KOPT-K1 (cell line): ENCODE results near the gene NAGK.
"Not testable (repeated sequence)": the region's sequence is repeated elsewhere in the genome, so short reads cannot be mapped to it uniquely, and the experiment has no call there.

ENCODE experiments used
- H3K27ac ChIP-seq: fragments of 200-600 bp; sonication (generic); 2 replicates; pipeline ENCODE4 v1.5.1; 2016; ENCODE audit warnings: antibody characterized with exemption, mild to moderate bottlenecking, low read depth, low read length; ENCODE audit not compliant: poor library complexity, severe bottlenecking
- H3K36me3 ChIP-seq: fragments of 200-600 bp; sonication (generic); 2 replicates; pipeline ENCODE4 v1.5.1; 2017; ENCODE audit warnings: antibody characterized with exemption, mild to moderate bottlenecking, low read length, moderate library complexity; ENCODE audit not compliant: insufficient read depth
- H3K9me3 ChIP-seq: fragments of 200-600 bp; sonication (generic); 2 replicates; pipeline ENCODE4 v1.5.1; 2017; ENCODE audit warnings: antibody characterized with exemption, low read length, mild to moderate bottlenecking; ENCODE audit not compliant: insufficient read depth, poor library complexity, severe bottlenecking

The NAGK gene

DNA sequence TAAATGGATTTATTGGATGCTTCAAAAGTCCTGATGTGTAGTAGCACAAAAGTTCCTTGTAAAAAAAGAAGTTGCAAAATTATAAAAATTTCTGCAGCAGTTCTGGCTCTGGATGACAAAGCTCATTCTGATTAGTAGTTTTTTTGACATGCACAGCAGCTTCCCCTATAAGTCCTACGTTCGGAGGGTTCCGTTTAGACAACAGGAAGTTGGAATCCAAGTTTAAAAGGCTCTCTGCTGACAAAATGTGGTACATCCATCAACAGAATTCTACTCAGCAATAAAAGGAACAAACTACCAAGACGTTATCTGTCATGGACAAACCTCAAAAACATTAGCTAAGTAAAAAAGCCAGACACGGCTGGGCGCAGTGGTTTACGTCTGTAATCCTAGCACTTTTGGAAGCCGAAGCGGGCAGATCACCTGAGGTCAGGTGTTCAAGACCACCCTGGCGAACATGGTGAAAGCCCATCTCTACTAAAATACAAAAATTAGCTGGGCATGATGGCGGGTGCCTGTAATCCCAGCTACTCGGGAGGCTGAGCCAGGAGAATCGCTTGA is 15.4 kb downstream of the NAGK start:
- H3K36me3 ChIP-seq, H3K27ac ChIP-seq, H3K9me3 ChIP-seq: not testable (repeated sequence)

DNA sequence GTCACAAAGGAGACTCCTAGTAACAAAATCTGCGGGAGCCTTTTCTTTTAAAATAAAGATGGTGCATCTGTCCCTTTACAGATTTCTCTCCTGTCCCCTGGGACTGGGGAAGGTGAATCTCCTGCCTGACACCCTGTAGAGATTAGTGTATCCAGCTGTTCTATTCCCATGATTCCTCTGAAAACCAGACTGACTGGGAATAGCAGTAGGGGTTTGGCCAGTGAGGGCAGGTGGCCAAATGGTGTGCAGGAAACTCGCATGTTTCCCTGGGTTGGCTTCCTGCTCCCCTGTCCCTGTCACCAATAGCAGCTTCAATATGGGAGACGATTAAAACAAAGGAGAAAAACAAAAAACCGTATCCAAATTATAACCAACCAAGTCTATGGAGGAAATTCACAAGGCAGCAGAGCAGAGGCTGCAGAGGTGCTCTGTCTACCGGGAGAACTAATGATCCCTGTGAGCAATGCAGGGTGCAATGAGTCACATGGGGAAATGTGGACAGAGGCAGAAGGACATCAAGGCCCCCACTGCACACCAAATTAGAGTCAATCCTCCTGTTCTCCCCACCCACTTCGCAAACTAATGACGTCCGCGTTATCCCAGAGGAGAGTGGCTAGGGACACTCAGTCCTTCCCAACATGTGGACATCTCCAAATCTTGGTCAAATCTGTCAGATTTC is 17.0 kb downstream of the NAGK start:
- H3K36me3 ChIP-seq, H3K9me3 ChIP-seq, H3K27ac ChIP-seq: not testable (repeated sequence)

GRCh38 chr2:71089475-71089874 is 21.0 kb downstream of the NAGK start:
- not testable (repeated sequence) for H3K27ac ChIP-seq, H3K36me3 ChIP-seq, H3K9me3 ChIP-seq

DNA sequence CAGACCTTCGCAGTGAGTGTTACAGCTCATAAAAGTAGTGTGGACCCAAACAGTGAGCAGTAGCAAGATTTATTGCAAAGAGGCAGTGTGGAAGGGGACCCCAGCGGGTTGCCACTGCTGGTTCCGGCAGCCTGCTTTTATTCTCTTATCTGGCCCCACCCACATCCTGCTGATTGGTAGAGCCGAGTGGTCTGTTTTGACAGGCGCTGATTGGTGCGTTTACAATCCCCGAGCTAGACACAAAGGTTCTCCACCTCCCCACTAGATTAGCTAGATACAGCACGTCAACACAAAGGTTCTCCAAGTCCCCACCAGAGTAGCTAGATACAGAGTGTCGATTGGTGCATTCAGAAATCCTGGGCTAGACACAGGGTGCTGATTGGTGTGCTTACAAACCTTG is 23.4 kb downstream of the NAGK start:
- H3K27ac ChIP-seq, H3K36me3 ChIP-seq, H3K9me3 ChIP-seq: not testable (repeated sequence)

GRCh38 chr2:71092491-71093260 is 24.2 kb downstream of the NAGK start:
- H3K27ac ChIP-seq, H3K36me3 ChIP-seq, H3K9me3 ChIP-seq: not testable (repeated sequence)

DNA sequence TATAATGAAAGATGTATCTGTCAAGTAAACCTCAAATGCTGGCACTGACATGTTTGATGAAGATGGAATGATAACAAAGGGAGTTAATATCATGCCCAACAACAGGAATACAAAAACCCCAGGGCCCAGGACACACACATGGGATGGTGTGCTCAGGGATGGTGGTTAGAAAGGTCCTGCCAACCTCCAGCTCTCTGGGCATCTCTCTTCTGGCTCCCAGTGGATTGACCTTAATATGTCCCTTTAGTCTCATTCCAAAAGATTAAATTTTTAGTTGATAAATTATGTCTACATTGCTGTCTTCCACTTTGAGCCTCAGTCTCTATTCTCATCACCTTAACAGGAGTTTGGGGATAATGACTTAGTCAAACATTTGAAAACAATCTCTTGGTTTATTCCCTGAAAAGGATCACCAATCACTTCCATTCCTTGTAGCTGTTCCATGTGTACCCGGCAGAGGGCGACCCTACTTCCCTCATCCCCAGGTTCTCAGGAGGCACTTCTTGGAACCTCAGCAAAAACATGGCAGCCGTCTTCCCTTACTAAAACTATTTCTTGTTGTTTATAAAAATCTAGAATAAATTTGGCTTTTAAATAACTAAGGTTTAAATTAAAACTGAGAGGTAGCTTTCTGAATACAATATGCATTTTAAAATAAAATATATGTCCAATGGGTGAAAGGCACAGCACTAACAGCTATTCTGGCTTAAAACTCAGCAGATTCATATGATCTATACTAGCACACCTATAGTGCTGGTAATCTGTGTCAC is 31.9 kb downstream of the NAGK start:
- Histone ChIP-seq H3K36me3 (no peaks in the 10 kb centered on the region), H3K27ac (no peak overlapping the region), H3K9me3 (no peaks in the 10 kb centered on the region)

- H3K9me3 ChIP-seq, result no peaks in the 10 kb centered on the region
- no peaks in the 10 kb centered on the region for H3K36me3 ChIP-seq
- H3K27ac ChIP-seq, result no peak overlapping the region
Measured at GRCh38 chr2:71101656-71102055, 33.2 kb downstream of the NAGK start.

- no peak overlapping the region for H3K27ac ChIP-seq
- no peaks in the 10 kb centered on the region for H3K36me3 ChIP-seq
Measured at GRCh38 chr2:71102981-71103681, 34.7 kb downstream of the NAGK start.

DNA sequence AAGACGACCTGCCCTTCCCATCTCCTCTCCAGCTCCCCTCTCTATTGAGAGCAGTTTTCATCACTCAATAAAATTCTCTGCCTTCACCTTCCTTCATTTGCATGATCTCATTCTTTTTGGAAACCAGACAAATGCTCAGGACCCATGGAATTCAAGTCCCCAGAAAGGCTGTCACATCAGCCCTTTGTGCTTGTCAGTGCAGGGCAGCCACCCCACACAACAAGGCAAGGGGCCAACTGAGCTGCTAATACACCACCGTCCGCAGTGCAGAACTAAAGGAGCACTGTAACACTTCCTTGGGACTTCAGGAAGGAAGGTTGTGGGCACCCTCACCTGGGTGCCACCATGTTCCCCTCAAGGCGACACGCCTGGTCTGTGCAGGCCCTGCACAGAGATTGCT is 35.4 kb downstream of the NAGK start:
- Histone ChIP-seq H3K27ac (no peak overlapping the region), H3K9me3 (no peaks in the 10 kb centered on the region), H3K36me3 (peaks cover 4% of the 10 kb centered on the region)

More at GRCh38 chr2:71102981-71103681, 34.7 kb downstream of the NAGK start:
- H3K9me3 ChIP-seq, result no peaks in the 10 kb centered on the region

- not testable (repeated sequence) for H3K27ac ChIP-seq, H3K9me3 ChIP-seq
- H3K36me3 ChIP-seq, result peaks cover 19% of the 10 kb centered on the region
Measured at GRCh38 chr2:71106463-71106862, 38.0 kb downstream of the NAGK start.

DNA sequence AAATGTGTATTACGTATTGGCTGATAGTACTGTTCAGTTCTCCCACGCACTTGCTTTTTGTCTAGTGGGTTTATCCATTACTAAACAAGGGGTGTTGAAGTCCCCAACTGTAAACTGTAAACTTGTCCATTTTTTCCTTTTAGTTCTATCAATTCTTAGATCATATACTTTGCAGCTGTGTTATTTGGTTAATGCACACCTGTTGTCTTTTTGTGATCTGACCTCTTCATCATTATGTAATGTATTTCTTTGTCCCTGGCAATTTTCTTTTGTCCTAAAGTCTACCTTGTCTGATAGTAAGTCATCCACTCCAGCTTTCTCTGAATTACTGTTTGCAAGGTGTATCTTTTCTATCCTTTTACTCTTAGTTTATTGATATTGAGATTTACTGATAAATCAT is 39.6 kb downstream of the NAGK start:
- Histone ChIP-seq H3K36me3 (peaks cover 19% of the 10 kb centered on the region), H3K27ac (no peak overlapping the region), H3K9me3 (no peaks in the 10 kb centered on the region)

DNA sequence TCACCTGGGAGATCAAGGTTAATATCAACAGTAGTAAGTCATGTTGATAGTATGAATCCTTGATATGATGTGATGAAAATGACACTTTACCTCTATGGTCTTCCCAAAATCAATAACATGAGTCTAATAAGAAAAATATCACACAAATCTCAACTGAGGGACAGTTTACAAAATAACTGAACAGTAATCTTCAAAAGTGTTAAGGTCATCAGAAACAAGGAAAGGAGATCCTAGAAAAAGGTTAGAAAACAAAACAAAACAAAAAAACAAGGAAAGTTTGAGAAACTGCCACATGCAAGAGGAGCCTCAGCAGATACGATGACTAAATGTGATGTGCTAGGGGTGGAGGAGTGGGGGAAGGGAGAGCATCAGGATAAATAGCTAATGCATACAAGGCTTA is 45.4 kb downstream of the NAGK start:
- Histone ChIP-seq H3K9me3 (no peaks in the 10 kb centered on the region), H3K36me3 (peaks cover 44% of the 10 kb centered on the region)

DNA sequence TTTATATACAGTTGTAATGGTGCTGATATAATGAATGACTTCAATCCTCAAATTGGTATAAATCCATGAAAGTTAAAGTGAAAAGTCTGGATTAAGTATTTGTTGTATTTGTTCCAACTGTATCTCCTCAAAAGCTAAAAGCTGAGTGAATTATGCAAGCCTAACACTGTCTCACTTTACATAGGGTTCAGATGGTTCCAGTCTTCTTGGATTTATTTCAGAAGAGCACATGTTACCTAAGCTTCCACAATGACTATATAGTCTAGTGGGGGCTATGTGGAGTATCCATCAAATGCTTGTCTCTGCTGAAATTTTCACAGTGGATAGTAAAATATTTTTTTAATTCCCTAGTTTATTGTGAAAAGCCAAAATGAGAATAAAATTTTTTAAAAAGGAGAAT is 48.6 kb downstream of the NAGK start:
- Histone ChIP-seq H3K36me3 (peaks cover 54% of the 10 kb centered on the region), H3K9me3 (no peaks in the 10 kb centered on the region), H3K27ac (no peak overlapping the region)

More for the DNA sequence above, 45.4 kb downstream of the NAGK start:
- no peak overlapping the region for H3K27ac ChIP-seq

DNA sequence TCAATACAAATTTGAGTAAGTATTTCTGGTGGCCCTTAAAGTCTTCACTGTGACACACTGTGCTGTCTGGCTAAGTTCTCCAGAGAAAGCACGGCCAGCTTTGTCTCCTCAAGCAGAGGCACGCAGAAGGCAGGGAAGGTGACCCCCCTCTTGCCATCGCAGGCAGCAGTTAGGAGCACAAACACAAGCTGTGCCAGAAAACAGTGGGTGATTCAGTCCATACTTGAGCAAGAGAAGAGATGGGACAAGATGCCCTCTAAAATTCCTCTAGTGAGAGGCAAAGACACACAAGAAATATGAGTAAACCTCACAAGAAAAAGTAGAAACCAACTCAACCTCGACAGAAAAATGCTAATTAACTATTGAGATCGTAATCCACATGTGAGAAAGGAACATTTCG is 51.7 kb downstream of the NAGK start:
- H3K36me3 ChIP-seq, result peaks cover 67% of the 10 kb centered on the region
- H3K9me3 ChIP-seq, result peaks cover 4% of the 10 kb centered on the region
- no peak overlapping the region for H3K27ac ChIP-seq

- Histone ChIP-seq H3K9me3 (peaks cover 4% of the 10 kb centered on the region), H3K27ac (no peak overlapping the region), H3K36me3 (peaks cover 67% of the 10 kb centered on the region)
Measured at GRCh38 chr2:71121479-71121878, 53.0 kb downstream of the NAGK start.
